Fibroblast of skin of left biceps (primary cell): ENCODE data around the gene MEIS2.
A peak's percentile ranks its signal among the peaks of the same experiment; 100 is the strongest.

ENCODE experiments used
- DNase-seq, 2 experiments: peaks; one replicate each; pipeline ENCODE4 v3.0.0-alpha.2; 2013; ENCODE audit warnings: low read depth in 2 of 2

MEIS2 gene

DNA sequence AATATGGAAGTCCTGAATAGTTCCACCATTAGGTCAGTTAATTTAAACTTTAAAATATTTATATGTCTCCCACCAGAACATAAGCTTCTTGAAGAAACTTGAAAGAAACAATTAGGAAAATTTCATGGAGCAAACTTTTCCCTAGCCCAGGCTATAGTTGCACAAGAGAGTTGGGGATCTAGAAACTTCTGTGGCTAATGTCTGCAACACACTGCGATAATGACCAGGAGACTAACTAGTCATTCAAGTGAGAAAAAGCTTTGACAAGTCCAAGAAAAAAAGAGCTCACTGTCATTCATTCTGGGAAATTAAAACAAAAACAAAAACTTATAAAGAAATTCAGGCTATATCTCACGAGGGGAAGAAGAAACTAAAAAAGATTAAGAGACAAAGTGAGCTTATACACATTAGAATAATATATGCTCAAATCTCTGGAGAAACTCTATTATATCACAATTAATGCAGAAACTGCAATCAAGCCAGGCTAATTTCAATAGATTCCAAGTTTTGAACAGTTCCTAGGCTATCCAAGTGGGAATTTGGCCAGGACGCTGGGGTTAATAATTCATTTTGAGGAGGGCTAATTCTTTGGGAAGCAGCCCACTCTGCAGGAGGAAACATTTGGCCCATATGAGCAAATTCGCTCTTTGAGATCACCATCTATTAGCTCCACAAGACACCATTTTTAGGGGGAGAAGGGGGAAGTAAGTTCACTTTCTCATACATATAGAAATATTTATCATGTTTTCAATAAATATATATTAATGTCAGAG, 134.6 kb downstream of the MEIS2 start:
- no peak for DNase-seq

- no peak for DNase-seq
Measured at GRCh38 chr15:36964626-36965025, 135.7 kb downstream of the MEIS2 start.

- peak; percentile 11 to 13 for DNase-seq
Measured at GRCh38 chr15:36961956-36962355, 138.4 kb downstream of the MEIS2 start.

GRCh38 chr15:36960947-36961227, 139.5 kb downstream of the MEIS2 start:
- DNase-seq, result no peak

- no peak for DNase-seq
Measured at GRCh38 chr15:36960179-36960946, 140.0 kb downstream of the MEIS2 start.

DNA sequence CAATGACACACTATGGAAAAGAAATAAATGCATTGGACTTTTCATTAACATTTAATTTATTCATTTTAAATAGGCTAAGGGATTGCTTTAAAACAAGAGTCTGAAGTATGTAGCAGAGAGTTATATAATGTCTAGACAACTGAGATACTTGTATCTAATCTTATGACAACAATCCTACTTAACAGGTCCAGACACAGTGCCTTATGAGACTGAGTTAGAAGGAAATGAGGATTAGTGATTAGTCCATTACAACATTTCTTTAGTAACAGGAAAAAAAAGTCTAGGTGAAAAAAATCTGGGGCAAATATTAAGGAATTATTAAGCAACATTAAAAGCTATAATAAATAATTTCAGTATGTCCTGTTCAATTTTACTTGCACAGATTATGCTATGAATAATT, 140.6 kb downstream of the MEIS2 start:
- DNase-seq, result no peak

DNA sequence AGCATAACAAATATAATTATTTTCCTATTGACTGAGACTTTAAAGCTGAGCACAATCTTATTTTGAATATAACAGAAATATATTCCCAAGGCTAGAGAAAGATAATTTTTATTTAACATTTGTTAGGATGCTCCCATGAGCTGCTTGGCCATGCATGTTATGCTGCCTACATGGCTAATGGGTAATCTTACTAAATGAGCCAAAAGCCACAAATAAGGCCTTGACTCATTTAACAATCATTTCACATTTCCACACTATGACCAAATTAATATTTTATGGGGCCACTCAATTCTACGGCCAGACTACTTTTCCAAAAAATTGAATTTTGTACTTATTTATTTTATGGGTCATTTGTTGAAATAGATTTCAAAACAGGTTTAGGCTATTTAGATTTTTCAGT, 141.7 kb downstream of the MEIS2 start:
- DNase-seq, result no peak

GRCh38 chr15:36954486-36954885, 145.9 kb downstream of the MEIS2 start:
- DNase-seq, result no peak

- no peak for DNase-seq
Measured at GRCh38 chr15:36953346-36953745, 147.0 kb downstream of the MEIS2 start.

DNA sequence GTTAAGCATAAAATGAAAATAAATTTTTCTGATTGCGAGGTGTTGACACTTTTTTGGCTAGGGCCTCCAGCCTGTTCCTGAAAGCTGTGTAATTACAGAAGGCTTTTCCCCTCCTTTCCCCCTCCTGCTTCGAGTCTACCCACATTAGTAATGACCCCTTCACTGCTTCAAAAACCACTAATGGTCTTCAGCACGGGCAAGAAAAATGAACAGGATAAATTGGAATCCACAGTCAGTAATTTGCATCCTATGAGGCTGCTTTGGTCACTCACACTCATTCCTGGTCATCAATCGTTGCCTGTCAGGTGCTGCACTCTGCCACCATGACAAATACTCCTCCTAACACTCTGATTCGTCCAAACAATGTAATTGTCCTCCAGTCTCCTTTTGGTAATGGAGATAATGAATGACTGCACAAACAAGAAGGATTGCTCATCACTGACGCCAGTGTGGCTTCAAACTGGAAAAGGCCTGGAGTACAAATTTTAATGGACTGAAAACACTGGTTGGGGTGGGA, 148.6 kb downstream of the MEIS2 start:
- DNase-seq, result peak; percentile 94 to 95

- no peak for DNase-seq
Measured at GRCh38 chr15:36950371-36950770, 150.0 kb downstream of the MEIS2 start.

GRCh38 chr15:36948982-36949381, 151.4 kb downstream of the MEIS2 start:
- no peak for DNase-seq

- DNase-seq, result no peak
Measured at GRCh38 chr15:36947035-36947719, 153.2 kb downstream of the MEIS2 start.

- DNase-seq, result no peak
Measured at GRCh38 chr15:36944442-36944841, 155.9 kb downstream of the MEIS2 start.

DNA sequence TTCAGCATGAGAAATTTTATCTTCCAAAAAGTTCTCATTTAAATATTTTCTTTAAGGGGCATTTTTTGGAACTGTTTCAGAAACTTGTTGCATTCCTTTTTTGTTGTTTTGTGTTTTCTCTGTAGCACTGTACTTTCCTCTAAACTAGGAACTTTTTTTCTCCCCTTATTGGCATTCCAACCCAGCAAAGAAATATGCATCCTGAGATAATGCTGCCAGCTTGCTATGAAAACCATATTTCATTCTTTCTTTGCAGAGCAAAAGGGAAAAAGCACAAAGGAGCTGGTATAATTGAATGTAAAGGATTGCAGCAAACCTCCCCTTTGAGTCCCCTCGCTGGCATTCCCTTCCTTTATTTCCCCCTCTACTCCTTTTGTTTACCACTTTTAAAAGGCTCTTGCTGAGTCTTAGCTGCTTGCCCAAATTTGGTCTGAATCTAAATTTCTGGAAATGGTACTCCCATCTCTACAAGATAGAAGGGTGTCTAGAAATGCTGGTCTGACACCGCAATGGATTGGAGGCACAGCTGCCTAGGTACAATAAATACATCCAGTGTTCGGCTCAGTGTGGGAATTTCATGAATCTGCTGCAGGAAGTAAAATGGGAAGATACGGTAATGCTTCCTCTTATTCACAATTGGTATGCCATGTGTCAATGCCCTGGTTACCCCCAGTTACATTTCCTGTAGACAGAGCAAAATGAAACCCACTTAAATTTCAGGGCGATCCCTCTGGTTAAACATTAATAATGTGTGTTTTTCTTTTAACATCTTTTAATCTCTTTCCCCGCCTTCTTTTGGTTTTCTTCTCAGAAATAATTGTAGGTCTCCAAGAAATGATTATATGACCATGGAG, 156.6 kb downstream of the MEIS2 start:
- no peak for DNase-seq

DNA sequence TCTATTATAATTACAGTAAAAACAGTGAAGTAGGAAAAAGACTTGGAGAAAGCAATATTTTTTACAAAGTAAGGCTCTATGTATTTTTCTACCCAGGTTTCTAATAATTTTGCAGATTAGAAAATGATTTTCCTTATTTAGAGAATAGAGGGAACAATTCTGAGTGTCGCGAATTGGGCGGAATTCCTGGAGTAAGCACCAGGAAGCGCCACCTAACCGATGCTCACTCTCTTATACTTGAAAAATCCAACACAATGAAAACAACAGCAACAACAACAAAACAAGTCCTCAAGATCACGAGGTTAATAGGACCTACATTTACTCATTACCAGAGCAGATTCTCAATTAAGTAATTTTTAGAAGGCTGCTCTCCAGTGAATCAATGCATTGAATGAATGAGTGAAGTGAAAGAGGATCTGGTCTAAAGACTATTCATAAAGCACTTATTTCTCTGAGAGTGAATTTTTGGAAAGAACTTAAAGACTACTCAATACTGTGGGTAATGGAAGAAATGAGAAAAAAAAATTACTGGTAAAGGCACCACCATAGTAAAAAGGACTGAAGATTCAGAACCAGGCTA, 158.0 kb downstream of the MEIS2 start:
- no peak for DNase-seq

DNA sequence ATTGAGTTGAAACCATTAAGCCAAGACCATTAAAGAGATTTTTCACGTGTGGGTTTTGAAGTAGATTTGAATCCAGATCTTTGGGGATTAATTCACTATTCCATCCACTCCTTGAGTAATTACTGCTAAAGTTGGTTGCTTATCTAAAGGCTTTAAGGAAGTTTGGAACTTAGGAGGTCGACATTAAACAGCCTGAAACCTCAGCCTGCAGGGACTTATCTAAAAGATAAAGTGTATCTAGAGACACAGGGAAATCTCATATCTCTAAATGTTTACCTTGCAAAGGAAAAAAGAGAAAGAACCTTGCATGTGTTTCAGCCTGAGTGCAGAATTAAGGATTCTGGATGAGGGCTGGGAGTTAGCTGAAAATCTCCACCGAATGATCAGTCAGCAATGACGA, 158.6 kb downstream of the MEIS2 start:
- no peak for DNase-seq

- DNase-seq, result no peak
Measured at GRCh38 chr15:36940636-36941260, 159.6 kb downstream of the MEIS2 start.

- DNase-seq, result no peak
Measured at GRCh38 chr15:36940219-36940618, 160.1 kb downstream of the MEIS2 start.

DNA sequence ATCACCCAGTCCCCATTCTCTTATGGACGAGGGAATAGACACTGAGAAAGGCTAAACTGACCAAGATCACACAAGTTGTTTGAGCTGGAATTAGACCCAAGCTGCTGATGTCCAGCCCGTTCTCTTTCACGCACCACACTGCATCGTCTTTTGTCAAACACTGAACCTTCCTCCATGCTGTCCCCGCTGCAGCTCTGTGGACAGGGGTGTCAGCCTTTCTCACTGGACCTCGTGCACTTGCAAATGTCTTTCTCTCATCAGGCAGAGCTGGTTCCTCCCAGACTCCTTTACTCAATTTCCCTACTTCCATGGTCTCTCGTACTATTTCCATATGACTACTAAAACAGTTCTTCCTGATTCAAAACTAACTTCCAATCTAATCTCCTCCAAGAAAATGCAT, 161.6 kb downstream of the MEIS2 start:
- no peak for DNase-seq

GRCh38 chr15:36938131-36938530, 162.2 kb downstream of the MEIS2 start:
- no peak for DNase-seq
